T-helper 2 cell treated with Interferon-gamma antibody and Interleukin-4, amounts not matched to agents 100 ng/mL and 5 ng/mL, for 36 hours (primary cell): ENCODE data around the gene NEUROG3. TPM values are rescaled to one million over a fixed set of nuclear protein-coding genes. Genes with fewer than 3 reads are reported as not detected.

Experiments used
- total RNA-seq: library from RNA; stranded (reverse); gene quantifications from 2 replicates; pipeline ENCODE4 v1.2.3, GENCODE V29; 2022

NEUROG3 gene
- total RNA-seq, 1 donor from 2014 or later: not detected

Other genes with a start within 250 kb of the NEUROG3 start
- gene TACR2, start 156.5 kb downstream of the NEUROG3 start, total RNA-seq: not detected in 2 replicates
- 1.0 TPM in 2 replicates for gene TSPAN15, start 122.0 kb downstream of the NEUROG3 start, total RNA-seq
- 4.5 and 4.8 TPM in 2 replicates for gene FAM241B, start 56.8 kb upstream of the NEUROG3 start, total RNA-seq
- not detected in 2 replicates for gene COL13A1, start 228.5 kb upstream of the NEUROG3 start, total RNA-seq